ENCODE data around the gene PITPNM3.

PITPNM3 gene

GRCh38 chr17:6568184-6568758, 11.9 kb upstream of the PITPNM3 start:
- no peak overlapping the region for H3K27ac ChIP-seq
- H3K36me3 ChIP-seq, result no peaks in the 10 kb centered on the region
- no peak overlapping the region for H3K4me3 ChIP-seq (ENCODE audit: low read depth, low read length)
- no peak for DNase-seq
- H3K9me3 ChIP-seq (ENCODE audit: severe bottlenecking), result no peaks in the 10 kb centered on the region
- H3K27me3 ChIP-seq (ENCODE audit: insufficient read depth, low read depth, severe bottlenecking), result no peaks in the 10 kb centered on the region
- TF ChIP-seq CTCF (IDR thresholded peaks at IDR 0.05; ENCODE audit: low read depth, low read length), result no peak

DNA sequence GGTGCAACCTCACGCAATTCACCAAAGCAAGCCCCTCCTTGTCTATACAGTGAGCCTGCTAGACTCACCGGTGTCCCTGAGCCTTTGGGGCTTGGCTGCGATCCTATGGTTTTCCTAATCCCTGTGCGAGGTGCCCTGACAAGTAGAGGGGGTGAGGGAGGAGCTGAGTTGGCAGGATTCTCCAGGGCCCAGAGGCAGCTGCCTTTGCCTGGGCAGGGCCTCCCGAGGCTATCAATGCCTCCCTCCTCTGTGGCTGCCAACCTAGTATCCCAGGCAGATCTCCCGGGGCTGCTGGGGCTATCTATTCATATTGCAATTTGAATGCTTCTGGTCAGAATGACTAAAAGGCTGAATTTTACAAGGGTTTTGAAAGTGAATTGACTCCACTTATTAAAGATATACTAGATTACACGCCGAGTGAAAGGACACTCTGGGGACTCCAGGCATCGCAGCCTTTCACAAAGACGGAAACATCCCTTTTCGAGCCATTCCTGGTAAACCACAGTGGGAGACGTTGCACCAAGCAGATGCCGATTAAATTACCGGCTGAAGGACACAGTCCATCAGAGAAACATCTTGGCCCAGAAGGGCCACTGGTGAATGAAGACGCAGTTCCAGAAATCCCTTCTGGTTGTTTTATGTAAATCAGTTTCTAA, 11.3 kb upstream of the PITPNM3 start:
- no peak overlapping the region for H3K27ac ChIP-seq
- no peaks in the 10 kb centered on the region for H3K27me3 ChIP-seq (ENCODE audit: insufficient read depth, low read depth, severe bottlenecking)
- no peak overlapping the region for H3K4me3 ChIP-seq (ENCODE audit: low read depth, low read length)
- no peaks in the 10 kb centered on the region for H3K36me3 ChIP-seq
- no peak for TF ChIP-seq CTCF (IDR thresholded peaks at IDR 0.05; ENCODE audit: low read depth, low read length)
- no peaks in the 10 kb centered on the region for H3K9me3 ChIP-seq (ENCODE audit: severe bottlenecking)
- DNase-seq, result peak; percentile 33

DNA sequence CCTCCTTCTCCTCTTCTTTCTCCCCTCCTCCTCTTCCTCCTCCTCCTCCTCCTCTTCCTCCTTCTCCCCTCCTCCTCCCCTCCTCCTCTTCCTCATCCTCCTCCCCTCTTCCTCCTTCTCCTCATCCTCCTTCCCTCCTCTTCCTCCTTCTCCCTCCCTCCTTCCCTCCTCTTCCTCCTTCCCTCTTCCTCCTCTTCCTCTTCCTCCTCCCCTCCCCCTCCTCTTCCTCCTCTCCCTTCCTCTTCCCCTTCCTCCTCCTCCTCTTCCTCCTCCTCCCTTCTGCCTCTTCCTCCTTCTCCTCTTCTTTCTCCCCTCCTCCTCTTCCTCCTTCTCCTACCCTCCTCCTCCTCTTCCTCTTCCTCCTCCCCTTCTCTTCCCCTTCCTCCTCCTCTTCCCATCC, 5.1 kb upstream of the PITPNM3 start:
- no peak overlapping the region for H3K27ac ChIP-seq

DNA sequence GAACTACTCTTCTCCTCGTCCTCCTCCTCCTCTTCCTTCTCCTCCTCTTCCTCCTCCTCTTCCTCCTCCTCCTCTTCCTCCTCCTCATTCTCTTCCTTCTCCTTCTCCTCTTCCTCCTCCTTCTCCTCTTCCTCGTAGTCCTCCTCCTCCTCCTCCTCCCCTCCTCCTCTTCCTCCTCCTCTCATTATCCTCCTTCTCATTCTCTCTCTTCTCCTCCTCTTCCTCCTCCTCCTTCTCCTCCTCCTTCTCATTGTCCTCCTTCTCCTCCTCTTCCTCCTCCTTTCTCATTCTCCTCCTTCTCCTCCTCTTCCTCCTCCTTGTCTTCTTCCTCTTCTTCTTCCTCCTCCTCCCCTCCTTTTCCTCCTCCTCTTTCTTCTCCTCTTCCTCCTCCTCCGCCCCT, 4.1 kb upstream of the PITPNM3 start:
- Histone ChIP-seq H3K36me3 (no peaks in the 10 kb centered on the region), H3K27me3 (ENCODE audit: insufficient read depth, low read depth, severe bottlenecking) (peaks cover 5% of the 10 kb centered on the region), H3K4me3 (ENCODE audit: low read depth, low read length) (no peak overlapping the region), H3K9me3 (ENCODE audit: severe bottlenecking) (no peaks in the 10 kb centered on the region), H3K27ac (no peak overlapping the region)
- no peak for DNase-seq
- TF ChIP-seq CTCF (IDR thresholded peaks at IDR 0.05; ENCODE audit: low read depth, low read length), result no peak

More for the DNA sequence above, 5.1 kb upstream of the PITPNM3 start:
- H3K36me3 ChIP-seq, result no peaks in the 10 kb centered on the region
- peaks cover 5% of the 10 kb centered on the region for H3K27me3 ChIP-seq (ENCODE audit: insufficient read depth, low read depth, severe bottlenecking)
- no peaks in the 10 kb centered on the region for H3K9me3 ChIP-seq (ENCODE audit: severe bottlenecking)
- H3K4me3 ChIP-seq (ENCODE audit: low read depth, low read length), result no peak overlapping the region
- no peak for TF ChIP-seq CTCF (IDR thresholded peaks at IDR 0.05; ENCODE audit: low read depth, low read length)
- no peak for DNase-seq

- Histone ChIP-seq H3K27me3 (ENCODE audit: insufficient read depth, low read depth, severe bottlenecking) (peaks cover 9% of the 10 kb centered on the region), H3K27ac (no peak overlapping the region), H3K9me3 (ENCODE audit: severe bottlenecking) (no peaks in the 10 kb centered on the region), H3K36me3 (no peaks in the 10 kb centered on the region), H3K4me3 (ENCODE audit: low read depth, low read length) (no peak overlapping the region)
- no peak for DNase-seq
- no peak for TF ChIP-seq CTCF (IDR thresholded peaks at IDR 0.05; ENCODE audit: low read depth, low read length)
These were observed 3.4 kb upstream of the PITPNM3 start for GRCh38 chr17:6559753-6560215.
